Mesenteric fat pad (tissue), 1 donor: ENCODE results near the gene IPMK. TPM values are rescaled to one million over a fixed set of nuclear protein-coding genes. Genes with fewer than 3 reads are reported as not detected.
"Not testable (repeated sequence)": the region's sequence is repeated elsewhere in the genome, so short reads cannot be mapped to it uniquely, and the experiment has no call there.

Experiments used
- DNase-seq: peaks from one replicate; pipeline ENCODE4 v3.0.0-alpha.2; 2020; ENCODE audit warnings: low spot score
- total RNA-seq: library from RNA; stranded (reverse); fragmentation: NEBNext Ultra II Directional; extraction: Animal tissue kit (Norgen Biotek cat#: 25700); gene quantifications from one replicate; pipeline ENCODE4 v1.2.1, GENCODE V29; 2021
- donor health status: DM: yes; HTN: yes; CAD: no.

The IPMK gene
- total RNA-seq, 1 donor from 2014 or later = 5.7 TPM

DNA sequence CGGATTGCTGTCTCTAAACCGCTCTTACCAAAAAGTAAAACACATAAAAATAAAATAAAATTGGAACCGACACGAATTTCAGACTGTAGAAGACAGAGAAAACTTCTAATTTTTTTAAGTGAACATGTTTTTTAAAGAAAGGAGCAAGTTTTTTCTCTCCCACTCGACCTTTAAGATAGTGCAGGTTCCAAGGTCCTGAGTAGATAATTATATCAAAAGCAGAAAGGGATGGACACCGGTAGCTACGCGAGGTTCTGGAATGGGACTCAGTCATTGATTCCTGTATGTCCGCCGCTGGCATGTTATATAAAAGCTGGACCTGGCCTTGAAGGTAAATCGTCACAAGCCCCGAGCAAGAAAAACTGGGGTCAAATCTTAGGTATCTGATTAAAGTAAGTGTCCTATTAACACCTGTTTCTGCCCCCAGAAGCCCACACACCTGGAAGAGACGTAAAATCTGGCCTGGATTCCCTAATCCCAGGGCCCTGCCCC, 806 bp upstream of the IPMK start:
- DNase-seq = no peak

DNA sequence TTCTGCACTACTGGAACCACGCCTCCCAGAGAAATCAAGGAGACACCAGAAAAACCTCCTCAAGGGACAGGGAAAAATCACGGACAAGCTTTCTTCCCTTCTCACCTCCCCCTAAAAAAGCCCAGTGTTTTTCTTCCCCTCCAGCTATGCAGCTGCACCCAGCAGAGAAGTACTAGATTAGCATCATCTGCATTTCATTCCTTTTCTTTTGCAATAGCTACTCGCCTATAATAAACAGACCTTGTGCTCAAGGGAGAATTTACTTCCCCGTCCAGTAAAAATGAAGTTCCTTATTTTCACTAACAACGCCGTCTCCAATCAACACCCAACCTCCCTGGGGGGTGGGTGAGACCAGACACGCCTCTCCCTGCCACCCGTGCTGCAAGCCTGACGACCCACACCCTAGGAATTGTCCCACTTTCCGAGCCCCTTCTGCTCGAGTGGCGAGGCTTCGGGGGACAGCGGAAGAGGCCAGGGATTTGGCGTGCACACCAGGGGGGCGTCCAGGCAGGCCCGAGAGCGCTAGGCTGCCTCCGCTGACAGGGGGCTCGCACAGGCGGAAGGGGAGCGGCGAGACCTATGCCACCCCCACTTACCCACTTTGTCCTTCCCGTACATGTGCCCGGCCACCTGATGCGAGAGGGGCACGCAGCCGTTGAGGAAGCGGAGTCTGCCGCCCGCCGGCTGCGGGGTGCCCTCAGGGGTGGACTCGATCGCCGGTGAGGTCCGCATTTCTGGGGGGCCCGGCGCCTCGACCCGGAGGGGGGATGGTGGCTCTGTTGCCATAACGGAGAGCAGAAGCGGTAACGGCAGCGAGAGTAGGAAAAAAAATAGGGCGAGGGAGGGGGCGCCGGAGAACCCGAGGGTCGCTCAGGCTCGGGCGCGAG, 625 bp downstream of the IPMK start:
- DNase-seq = peak; percentile 91

DNA sequence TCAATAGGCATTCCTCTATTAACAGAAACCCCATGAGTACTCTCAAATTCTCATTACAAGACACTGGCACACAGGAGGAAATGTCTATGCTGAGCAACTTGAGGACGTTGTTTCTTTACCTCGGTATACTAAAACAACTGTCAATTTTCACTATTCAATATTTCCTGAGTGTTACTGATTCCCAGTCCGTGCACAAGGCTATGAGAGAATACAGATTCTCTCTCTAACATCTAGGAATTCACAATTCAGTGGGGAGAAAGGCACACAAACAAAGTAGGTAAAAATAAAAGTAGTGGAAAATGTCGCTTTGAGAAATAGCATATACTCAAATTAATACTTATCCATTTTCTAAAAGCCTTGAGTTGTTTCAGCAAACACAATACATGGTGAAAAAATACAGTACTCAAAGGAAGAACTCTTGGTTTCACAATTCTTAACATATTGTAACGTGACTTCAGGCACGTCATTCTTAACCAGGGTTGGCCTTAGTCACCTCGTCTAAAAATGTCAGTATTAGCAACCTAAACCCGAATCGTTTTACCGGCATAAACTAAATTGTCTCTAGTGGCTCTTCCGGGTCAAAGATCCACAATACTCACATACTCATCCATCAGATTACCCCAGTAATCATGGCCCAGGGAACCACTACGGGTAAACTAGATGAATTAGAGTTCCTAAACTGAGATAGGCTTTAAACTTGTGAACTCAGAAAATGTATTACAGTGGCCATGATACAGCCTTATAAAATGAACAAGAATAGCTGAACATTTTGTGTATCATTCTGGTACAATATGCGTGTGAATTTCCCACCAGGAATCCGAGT, 1.5 kb downstream of the IPMK start:
- no peak for DNase-seq

DNA sequence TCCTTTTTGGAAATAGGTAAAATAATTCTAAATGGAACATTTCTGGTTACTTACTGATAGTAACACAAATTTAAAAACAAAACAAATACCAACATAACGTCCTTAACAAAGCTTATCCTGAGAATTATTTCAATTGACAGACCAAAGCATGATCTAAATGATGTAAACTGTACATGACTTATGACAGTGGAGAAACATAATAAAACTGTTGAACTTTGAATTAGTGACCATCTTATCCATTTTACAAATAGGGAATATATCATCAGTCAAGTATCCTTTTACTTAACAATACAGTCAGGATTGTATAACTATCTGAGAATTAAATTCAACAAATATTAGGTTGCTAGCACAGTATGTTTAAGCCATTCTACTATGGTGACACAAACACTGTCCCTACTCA, 2.4 kb downstream of the IPMK start:
- no peak for DNase-seq

DNA sequence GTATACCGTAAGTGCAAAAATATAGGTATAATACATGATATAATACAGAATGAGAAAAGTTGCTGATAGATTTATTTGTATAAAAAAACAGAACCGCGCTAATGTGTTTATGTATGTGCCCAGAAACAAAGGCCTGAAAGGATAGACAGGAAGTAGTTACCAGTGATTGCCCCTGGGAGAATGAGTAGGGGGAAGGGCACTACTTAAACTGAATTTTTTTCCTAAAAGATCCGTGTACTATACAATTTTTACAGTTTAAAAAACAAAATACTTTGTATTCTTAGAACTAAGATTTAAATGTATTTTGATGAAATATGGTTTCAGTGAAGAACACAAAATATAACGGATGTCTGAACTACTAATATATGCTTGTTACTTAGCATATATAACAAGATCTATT, 2.9 kb downstream of the IPMK start:
- DNase-seq = no peak

DNA sequence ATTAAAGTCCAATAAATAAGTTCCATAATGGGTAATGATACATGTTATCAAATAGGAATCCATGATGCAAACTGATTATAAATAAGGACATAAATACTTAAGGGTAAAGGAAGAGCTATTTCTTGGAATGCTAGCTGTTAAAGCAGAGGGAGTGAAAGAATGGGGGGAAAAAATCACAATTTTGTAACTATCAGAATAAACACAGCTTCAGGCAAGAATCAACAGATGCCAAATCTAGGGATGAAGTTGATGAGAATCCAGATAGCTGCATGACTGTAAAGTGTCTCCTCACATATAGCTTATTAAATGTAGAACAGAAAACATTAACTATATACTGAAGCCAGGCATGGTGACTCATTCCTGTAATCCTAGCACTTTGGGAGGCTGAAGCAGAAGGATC, 4.9 kb downstream of the IPMK start:
- DNase-seq = no peak

DNA sequence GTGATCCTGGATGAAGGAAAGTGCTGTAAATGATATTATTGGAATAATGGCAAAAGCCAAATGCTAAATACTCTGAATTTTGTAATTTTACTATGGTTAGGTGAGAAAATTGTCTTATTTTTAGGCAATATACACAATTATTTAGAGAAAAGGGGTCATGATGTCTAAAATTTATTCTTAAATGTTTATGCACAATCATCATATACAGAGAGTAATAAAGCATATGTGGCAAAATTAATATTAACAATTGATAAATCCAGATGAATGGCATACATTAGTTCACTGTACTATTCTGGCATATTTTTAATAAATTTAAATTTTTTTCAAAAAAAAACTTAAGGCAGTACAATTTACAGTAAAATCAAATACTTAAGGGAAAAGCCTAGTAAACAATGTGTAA, 7.4 kb downstream of the IPMK start:
- DNase-seq = no peak

DNA sequence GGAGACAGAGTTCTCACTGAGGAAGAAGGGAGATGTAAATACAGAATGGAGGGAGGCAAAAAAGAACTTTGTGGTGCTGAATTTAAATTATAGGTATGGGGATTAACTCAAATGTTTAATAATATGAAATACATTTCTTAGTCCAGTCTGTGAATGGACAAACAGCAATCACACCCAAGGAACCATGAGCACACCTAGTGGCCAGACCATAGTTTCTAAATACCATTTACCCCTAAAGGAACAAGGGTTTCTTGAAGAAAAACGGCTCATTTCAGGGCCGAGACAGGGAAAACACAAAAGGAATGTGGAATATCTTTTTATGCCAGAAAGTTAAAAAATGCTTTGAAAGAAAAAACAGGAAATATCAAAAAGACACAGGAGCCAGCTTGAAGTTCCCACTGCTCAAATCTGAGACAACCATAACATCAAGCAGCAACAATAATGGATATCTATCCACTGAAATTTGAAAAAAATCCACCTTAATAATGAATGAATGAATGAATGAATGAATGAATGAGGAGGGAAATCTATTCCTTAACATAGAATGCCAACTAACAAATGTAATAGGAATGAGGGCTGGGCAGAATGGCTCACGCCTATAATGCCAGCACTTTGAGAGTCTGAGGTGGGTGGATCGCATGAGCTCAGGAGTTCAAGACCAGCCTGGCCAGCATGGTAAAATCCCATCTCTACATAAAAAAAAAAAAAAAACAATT, 8.6 kb downstream of the IPMK start:
- DNase-seq = no peak

DNA sequence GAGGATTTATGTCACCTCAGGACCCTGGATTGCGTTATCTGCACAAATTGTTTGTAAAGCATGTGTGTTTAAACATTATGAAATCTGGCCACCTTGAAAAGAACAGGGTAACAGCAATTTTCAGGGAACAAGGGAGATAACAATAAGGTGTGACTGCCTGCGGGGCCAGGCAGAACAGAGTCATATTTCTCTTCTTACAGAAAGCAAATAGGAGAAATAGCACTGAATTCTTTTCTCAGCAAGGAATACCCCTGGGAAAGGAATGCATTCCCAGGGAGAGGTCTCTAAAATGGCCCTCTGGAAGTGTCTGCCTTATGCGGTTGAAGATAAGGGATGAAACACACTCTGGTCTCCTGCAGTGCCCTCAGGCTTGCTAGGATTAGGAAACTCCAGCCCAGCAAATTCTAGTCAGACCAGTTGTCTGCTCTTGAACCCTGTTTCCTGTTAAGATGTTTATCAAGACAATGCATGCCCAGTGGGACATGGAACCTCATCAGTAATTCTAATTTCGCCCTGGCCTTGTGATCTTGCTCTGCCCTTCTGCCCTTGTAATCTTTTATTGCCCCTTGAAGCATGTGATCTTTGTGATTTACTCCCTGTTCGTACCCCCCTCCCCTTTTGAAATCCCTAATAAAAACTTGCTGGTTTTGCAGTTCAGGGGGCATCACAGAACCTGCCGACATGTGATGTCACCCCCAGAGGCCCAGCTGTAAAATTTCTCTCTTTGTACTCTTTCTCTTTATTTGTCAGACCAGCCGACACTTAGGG, 11.5 kb downstream of the IPMK start:
- not testable (repeated sequence) for DNase-seq

DNA sequence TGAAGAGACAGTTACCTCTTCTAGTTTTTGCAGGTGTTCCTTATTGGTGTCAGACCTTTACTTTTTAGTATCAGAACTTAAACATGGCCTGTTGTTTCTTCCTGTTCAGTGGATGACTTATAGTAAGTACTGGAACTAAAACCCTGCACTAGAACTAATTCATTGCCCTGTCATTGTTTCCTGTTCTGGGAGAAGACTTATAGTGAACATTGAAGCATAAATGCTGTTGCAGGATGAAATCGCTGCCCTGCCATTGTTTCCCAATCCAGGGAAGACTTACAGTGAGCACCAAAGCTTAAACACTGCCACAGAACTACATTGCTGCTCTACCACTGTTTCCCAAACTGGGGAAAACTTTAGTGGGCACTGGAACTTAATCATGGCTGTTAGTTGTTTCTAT, 13.1 kb downstream of the IPMK start:
- DNase-seq = no peak

DNA sequence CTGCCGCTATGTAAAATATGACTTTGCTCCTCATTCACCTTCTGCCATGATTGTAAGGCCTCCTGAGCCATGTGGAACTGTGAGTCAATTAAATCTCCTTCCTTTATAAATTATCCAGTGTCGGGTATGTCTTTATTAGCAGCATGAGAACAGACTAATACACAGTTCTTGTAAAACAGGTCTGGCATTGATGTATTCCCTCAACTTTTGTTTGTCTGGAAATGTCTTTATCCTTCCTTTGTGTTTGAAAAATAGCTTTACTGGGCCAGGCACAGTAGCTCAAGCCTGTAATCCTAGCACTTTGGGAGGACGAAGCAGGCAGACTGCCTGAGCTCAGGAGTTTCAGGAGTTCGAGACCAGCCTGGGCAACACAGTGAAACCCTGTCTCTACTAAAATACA, 14.5 kb downstream of the IPMK start:
- no peak for DNase-seq

DNA sequence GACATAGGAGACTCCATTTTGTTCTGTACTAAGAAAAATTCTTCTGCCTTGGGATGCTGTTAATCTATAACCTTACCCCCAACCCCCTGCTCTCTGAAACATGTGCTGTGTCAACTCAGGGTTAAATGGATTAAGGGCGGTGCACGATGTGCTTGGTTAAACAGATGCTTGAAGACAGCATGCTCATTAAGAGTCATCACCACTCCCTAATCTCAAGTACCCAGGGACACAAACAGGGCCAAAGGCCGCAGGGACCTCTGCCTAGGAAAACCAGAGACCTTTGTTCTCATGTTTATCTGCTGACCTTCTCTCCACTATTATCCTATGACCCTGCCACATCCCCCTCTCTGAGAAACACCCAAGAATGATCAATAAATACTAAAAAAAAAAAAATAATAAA, 23.0 kb downstream of the IPMK start:
- not testable (repeated sequence) for DNase-seq

DNA sequence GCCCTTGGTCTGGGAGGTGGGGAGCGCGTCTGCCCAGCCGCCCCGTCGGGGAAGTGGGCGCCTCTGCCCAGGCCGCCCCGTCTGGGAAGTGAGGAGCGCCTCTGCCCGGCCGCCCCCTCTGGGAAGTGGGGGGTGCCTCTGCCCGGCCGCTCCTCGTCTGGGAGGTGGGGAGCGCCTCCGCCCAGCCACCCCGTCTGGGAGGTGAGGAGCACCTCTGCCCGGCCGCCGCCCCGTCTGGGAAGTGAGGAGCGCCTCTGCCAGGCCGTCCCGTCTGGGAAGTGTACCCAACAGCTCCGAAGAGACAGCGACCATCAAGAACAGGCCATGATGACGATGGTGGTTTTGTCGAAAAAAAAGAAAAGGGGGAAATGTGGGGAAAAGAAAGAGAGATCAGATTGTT, 23.5 kb downstream of the IPMK start:
- DNase-seq = not testable (repeated sequence)

DNA sequence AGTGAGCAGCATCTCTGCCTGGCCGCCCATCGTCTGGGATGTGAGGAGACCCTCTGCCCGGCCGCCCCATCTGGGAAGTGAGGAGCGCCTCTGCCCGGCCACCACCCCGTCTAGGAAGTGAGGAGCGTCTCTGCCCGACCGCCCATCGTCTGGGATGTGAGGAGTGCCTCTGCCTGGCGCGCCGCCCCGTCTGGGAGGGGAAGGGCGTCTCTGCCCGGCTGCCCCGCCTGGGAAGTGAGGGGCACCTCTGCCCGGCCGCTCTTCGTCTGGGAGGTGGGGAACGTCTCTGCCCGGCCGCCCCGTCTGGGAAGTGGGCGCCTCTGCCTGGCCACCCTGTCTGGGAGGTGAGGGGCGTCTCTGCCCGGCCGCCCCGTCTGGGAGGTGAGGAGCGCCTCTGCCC, 23.9 kb downstream of the IPMK start:
- not testable (repeated sequence) for DNase-seq

DNA sequence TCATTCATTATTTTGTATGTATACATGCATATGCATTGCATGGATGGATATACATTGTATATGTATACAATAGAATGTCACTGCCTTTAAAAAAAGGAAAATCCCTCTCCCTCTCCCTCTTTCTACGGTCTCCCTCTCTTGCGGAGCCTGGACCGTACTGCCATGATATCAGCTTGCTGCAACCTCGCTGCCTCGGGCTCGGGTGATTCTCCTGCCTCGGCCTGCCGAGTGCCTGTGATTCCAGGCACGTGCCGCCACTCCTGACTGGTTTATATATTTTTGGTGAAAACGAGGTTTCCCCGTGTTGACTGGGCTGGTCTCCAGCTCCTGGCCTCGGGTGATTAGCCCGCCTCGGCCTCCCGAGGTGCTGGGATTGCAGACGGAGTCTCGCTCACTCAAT, 24.4 kb downstream of the IPMK start:
- no peak for DNase-seq

DNA sequence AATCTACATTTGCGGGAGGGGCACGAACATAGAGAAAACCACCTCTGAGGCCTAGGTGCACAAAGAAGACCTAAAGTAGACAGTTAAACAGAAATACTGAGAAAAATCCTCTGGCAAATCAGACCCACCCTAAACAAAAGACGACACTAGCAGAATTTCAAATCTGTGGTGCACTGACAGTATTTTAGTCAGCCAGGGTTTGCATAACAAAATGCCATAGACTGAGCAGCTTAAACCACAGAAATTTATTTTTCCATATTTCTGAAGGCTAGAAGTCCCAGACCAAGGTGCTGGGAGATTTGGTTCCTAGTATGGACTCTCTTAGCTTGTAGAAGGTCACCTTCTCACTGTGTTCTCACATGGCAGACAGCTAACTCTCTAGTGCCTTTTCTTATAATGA, 26.3 kb downstream of the IPMK start:
- no peak for DNase-seq

DNA sequence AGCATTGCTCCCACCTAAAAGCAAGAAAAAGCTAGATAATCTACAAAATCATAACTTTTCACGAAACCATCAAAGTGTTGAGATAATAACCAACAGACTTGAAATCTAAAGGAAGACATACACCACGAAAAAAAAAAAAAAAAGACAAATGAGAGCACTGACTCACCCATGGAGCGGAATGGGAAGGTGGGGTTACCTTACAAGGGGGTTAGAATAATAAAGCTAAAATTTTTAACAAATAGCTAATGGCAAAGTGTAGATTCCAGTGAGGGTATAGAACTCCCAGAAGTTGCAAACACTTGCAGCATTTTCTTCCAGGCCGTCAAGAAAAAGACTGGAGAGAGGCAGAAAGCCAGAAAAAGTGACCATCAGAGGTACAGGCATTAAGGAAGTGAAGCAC, 27.2 kb downstream of the IPMK start:
- DNase-seq = no peak

DNA sequence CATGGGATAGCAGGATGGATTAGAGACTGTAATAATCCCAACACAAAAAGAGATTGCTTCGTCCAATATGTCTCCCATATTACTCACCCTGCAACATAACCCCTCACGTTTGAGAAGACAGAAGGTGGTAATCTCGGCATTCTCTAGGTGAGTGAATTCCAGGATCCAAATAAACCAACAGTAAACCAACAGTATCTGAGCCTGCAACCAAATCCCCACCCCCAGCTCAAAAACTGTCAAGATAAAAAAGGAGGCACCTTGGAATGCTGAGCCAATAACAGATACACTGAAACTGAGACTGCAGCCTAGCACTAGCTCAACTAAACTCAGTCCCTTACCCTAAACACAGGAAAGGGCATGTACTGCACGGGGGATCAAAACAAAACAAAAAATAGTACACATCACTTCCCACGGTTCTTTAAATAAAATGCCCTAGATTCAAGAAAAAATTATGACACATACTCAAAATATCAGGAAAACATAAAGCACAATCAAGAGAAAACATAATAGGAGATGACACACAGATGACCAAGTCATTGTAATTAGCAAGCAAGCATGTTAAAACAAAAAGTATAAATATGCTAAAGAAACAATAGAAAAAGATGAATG, 28.0 kb downstream of the IPMK start:
- DNase-seq = no peak

DNA sequence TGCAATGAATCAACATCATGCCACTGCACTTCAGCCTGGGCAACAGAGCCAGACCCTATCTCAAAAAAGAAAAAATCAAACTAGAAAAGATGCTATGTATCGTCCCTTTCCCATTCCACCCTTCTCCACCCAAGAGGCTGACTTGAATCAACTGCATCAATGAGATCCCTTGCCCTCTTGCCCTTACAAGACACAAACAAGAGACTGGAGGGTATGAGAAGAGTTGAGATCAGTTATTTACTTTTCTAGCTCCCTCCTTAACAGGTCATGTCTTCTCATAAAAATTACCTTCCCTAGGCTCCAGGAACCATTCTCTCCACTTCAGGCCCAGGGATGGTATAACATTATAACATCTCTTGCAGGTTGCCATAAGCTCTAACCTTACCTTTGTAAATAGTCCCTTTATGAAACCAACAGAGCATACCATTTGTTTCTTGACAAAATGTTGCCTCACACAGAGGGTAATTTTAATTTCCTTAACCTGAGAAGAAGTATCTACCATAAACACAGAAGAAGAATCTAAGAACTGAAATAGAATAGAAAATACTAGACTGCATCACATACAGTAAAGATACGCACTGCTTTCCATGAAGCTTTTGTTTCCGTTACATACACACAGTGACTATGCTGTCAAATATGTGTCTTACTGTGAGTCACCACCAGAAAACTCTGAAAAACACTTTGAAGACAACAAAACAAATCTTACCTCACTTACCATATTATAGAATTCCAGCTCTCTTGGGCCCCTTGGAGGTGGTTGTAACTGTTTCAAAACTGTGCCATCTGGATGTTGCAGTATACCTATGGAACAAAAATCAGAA, 30.5 kb downstream of the IPMK start:
- DNase-seq = no peak

DNA sequence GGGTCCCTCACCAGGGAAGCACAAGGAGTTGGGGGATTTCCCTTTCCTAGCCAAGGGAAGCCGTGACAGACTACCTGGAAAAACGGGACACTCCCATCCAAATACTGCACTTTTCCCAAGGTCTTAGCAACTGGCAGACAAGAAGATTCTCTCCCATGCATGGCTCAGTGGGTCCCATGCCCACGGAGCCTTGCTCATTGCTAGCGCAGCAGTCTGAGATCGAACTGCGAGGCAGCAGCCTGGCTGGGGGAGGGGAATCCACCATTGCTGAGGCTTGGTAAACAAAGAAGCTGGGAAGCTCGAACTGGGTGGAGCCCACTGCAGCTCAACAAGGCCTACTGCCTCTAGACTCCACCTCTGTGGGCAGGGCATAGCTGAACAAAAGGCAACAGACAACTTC, 37.8 kb downstream of the IPMK start:
- DNase-seq = not testable (repeated sequence)
